BJ (cell line): ENCODE results near the gene MRI1. TPM values are rescaled to one million over a fixed set of nuclear protein-coding genes. Genes with fewer than 3 reads are reported as not detected.

Source experiments
- CTCF ChIA-PET: fragments of 350-600 bp; formaldehyde crosslinking; extraction: SDS; loops from one replicate; lab custom pipeline; 2021; ENCODE audit warnings: antibody characterized with exemption, inconsistent platforms; lab: Yijun Ruan, JAX
- POLR2A ChIA-PET: fragments of 300-600 bp; sonication (Branson Sonifier 250); formaldehyde crosslinking; extraction: SDS; loops from one replicate; lab custom pipeline; 2021; ENCODE audit warnings: antibody characterized with exemption; lab: Charles Lee
- DNase-seq: peaks from one replicate; pipeline ENCODE4 v3.0.0-alpha.2; 2011; ENCODE audit warnings: low read depth
- H3K27me3 ChIP-seq: 2 replicates; pipeline ENCODE4 v1.6.0; 2011; ENCODE audit warnings: low read length; ENCODE audit not compliant: control insufficient read depth, insufficient read depth
- H3K36me3 ChIP-seq: 2 replicates; pipeline ENCODE4 v1.5.1; 2011; ENCODE audit warnings: low read length; ENCODE audit not compliant: control insufficient read depth, insufficient read depth
- H3K4me3 ChIP-seq: 2 replicates; pipeline ENCODE4 v1.5.1; 2011; ENCODE audit warnings: low read depth, mild to moderate bottlenecking, control low read depth, low read length
- CTCF ChIP-seq: IDR thresholded peaks from 2 replicates; pipeline ENCODE4 v1.5.1; 2011; ENCODE audit warnings: low read depth, mild to moderate bottlenecking, control low read depth, inconsistent platforms, low read length, moderate library complexity; ENCODE audit not compliant: insufficient read depth
- polyA plus RNA-seq: library from polyadenylated mRNA; depleted of rRNA; stranded (reverse); fragments of >200 nt; gene quantifications from 2 replicates; pipeline ENCODE4 v1.2.3, GENCODE V29; 2011

MRI1 gene
- polyA plus RNA-seq, 1 experiment = 42.1 TPM

GRCh38 chr19:13804830-13805683, 40.7 kb downstream of the MRI1 start:
- peaks cover 40% of the 10 kb centered on the region for H3K36me3 ChIP-seq
- peak; percentile 21; the same call in 1 of the 2 replicates for TF ChIP-seq CTCF
- DNase-seq = no peak
- CTCF ChIA-PET = no interaction called here
- H3K4me3 ChIP-seq = no peak overlapping the region
- H3K27me3 ChIP-seq = no peaks in the 10 kb centered on the region
- POLR2A ChIA-PET = no interaction called here

- no peak for DNase-seq
- no peak for TF ChIP-seq CTCF
- peaks cover 36% of the 10 kb centered on the region for H3K36me3 ChIP-seq
- no peak overlapping the region for H3K4me3 ChIP-seq
- no peaks in the 10 kb centered on the region for H3K27me3 ChIP-seq
- POLR2A ChIA-PET = no interaction called here
- CTCF ChIA-PET = no interaction called here
Observed at GRCh38 chr19:13806728-13807127, 42.4 kb downstream of the MRI1 start.

- POLR2A ChIA-PET = no interaction called here
- CTCF ChIA-PET = no interaction called here
- TF ChIP-seq CTCF = no peak
- no peaks in the 10 kb centered on the region for H3K27me3 ChIP-seq
- H3K36me3 ChIP-seq = peaks cover 34% of the 10 kb centered on the region
- no peak overlapping the region for H3K4me3 ChIP-seq
- DNase-seq = no peak
Observed at GRCh38 chr19:13807421-13808021, 43.2 kb downstream of the MRI1 start.

GRCh38 chr19:13808856-13809255, 44.5 kb downstream of the MRI1 start:
- no peak overlapping the region for H3K4me3 ChIP-seq
- no peaks in the 10 kb centered on the region for H3K27me3 ChIP-seq
- no peak for TF ChIP-seq CTCF
- peaks cover 34% of the 10 kb centered on the region for H3K36me3 ChIP-seq
- POLR2A ChIA-PET = no interaction called here
- DNase-seq = no peak
- CTCF ChIA-PET = interaction anchor here (0.6 to 1.6 kb wide), 2 partner anchors 8 to 10 kb away, joined by 3 read pairs; no protein-coding TSS in a partner anchor

GRCh38 chr19:13812544-13812943, 48.2 kb downstream of the MRI1 start:
- POLR2A ChIA-PET = no interaction called here
- Histone ChIP-seq H3K27me3 (no peaks in the 10 kb centered on the region), H3K36me3 (peaks cover 41% of the 10 kb centered on the region), H3K4me3 (no peak overlapping the region)
- DNase-seq = no peak
- no peak for TF ChIP-seq CTCF
- CTCF ChIA-PET = interaction anchor here (0.6 kb wide), 1 partner anchor 25 kb away, joined by 3 read pairs; no protein-coding TSS in a partner anchor
